ENCODE data around the gene SETD1B.

The SETD1B gene

GRCh38 chr12:121773011-121773777, 30.6 kb upstream of the SETD1B start:
- H3K4me3 ChIP-seq (ENCODE audit: control insufficient read depth, low read depth, low read length): no peak overlapping the region
- DNase-seq (ENCODE audit: low read depth): no peak
- peak; percentile 93 for TF ChIP-seq CTCF (IDR thresholded peaks at IDR 0.05; ENCODE audit: control insufficient read depth, insufficient read depth, low read depth, low read length, missing control alignments)

- no peak overlapping the region for H3K4me3 ChIP-seq (ENCODE audit: control insufficient read depth, low read depth, low read length)
- no peak for TF ChIP-seq CTCF (IDR thresholded peaks at IDR 0.05; ENCODE audit: control insufficient read depth, insufficient read depth, low read depth, low read length, missing control alignments)
- DNase-seq (ENCODE audit: low read depth): no peak
Measured at GRCh38 chr12:121774968-121775474, 28.8 kb upstream of the SETD1B start.

GRCh38 chr12:121775501-121775900, 28.3 kb upstream of the SETD1B start:
- DNase-seq (ENCODE audit: low read depth): no peak
- no peak overlapping the region for H3K4me3 ChIP-seq (ENCODE audit: control insufficient read depth, low read depth, low read length)
- TF ChIP-seq CTCF (IDR thresholded peaks at IDR 0.05; ENCODE audit: control insufficient read depth, insufficient read depth, low read depth, low read length, missing control alignments): no peak

GRCh38 chr12:121776190-121777098, 27.4 kb upstream of the SETD1B start:
- TF ChIP-seq CTCF (IDR thresholded peaks at IDR 0.05; ENCODE audit: control insufficient read depth, insufficient read depth, low read depth, low read length, missing control alignments): peak; percentile 90
- DNase-seq (ENCODE audit: low read depth): no peak
- H3K4me3 ChIP-seq (ENCODE audit: control insufficient read depth, low read depth, low read length): no peak overlapping the region

GRCh38 chr12:121778567-121779421, 25.0 kb upstream of the SETD1B start:
- no peak overlapping the region for H3K4me3 ChIP-seq (ENCODE audit: control insufficient read depth, low read depth, low read length)
- TF ChIP-seq CTCF (IDR thresholded peaks at IDR 0.05; ENCODE audit: control insufficient read depth, insufficient read depth, low read depth, low read length, missing control alignments): no peak
- DNase-seq (ENCODE audit: low read depth): no peak

GRCh38 chr12:121779422-121779895, 24.4 kb upstream of the SETD1B start:
- no peak overlapping the region for H3K4me3 ChIP-seq (ENCODE audit: control insufficient read depth, low read depth, low read length)
- DNase-seq (ENCODE audit: low read depth): no peak
- TF ChIP-seq CTCF (IDR thresholded peaks at IDR 0.05; ENCODE audit: control insufficient read depth, insufficient read depth, low read depth, low read length, missing control alignments): no peak
